ENCODE data around the gene GPR132.

- no peak for TF ChIP-seq CTCF (IDR thresholded peaks at IDR 0.05; ENCODE audit: low read length)
- TF ChIP-seq EZH2 (IDR thresholded peaks at IDR 0.05; ENCODE audit: borderline replicate concordance, low read length): no peak
Measured at GRCh38 chr14:105026033-105026785, 39.0 kb downstream of the GPR132 start.

Data from OCI-LY1 (cell line).